OCI-LY1 (cell line): ENCODE results near the gene OLFM3.

Experiments used
- EZH2 ChIP-seq: fragments of 200-600 bp; sonication (generic), shearing (Covaris generic); IDR thresholded peaks from 2 replicates; pipeline ENCODE4 v1.8.0; 2017; ENCODE audit warnings: borderline replicate concordance, mixed run types, mild to moderate bottlenecking, antibody characterized with exemption, low read length, moderate library complexity, mixed read lengths
- TF ChIP-seq, protein P1 (sequence below): fragments of 200-600 bp; sonication (generic), shearing (Covaris generic); IDR thresholded peaks from 2 replicates; pipeline ENCODE4 v1.5.1; 2017; ENCODE audit warnings: mild to moderate bottlenecking, antibody characterized with exemption, low read length, moderate library complexity, mixed read lengths

DNA sequence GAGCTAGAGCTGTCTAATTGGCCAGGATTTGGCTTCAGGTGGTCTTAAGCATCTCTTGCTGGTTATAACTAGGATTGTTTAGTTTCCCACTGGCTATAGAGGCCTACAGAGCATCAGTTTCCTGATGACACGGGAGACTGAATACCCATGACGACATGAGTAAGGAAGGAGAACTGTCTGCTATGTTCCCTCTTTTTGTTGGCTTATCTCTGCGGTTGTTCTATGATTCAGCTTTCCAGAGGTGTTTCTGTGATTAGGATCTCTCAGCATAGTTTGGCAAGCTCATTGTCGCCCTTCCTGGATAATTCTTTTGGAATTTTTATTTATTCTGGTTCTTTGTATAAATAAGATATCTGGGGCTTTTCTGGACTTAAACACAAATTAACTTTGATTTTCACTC, 163.4 kb downstream of the OLFM3 start:
- TF ChIP-seq, protein P1, sequence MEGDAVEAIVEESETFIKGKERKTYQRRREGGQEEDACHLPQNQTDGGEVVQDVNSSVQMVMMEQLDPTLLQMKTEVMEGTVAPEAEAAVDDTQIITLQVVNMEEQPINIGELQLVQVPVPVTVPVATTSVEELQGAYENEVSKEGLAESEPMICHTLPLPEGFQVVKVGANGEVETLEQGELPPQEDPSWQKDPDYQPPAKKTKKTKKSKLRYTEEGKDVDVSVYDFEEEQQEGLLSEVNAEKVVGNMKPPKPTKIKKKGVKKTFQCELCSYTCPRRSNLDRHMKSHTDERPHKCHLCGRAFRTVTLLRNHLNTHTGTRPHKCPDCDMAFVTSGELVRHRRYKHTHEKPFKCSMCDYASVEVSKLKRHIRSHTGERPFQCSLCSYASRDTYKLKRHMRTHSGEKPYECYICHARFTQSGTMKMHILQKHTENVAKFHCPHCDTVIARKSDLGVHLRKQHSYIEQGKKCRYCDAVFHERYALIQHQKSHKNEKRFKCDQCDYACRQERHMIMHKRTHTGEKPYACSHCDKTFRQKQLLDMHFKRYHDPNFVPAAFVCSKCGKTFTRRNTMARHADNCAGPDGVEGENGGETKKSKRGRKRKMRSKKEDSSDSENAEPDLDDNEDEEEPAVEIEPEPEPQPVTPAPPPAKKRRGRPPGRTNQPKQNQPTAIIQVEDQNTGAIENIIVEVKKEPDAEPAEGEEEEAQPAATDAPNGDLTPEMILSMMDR, result no peak
- no peak for TF ChIP-seq EZH2
